K562 (cell line): ENCODE results near the gene DTNA. TPM values are rescaled to one million over a fixed set of nuclear protein-coding genes. Genes with fewer than 3 reads are reported as not detected.

Experiments used
- ATAC-seq: fragments of 200-7000 bp; cut with Tn5 transposase; 3 replicates; pipeline ENCODE4 v1.9.1; 2020; ENCODE audit warnings: moderate library complexity
- BruUV-seq: library from RNA; stranded (reverse); fragments of 400-500 nt; replicated peaks from 2 replicates; lab custom pipeline; 2021; lab: Mats Ljungman, UMichigan
- CTCF ChIA-PET: fragments of 300-600 bp; formaldehyde crosslinking; extraction: SDS; loops from one replicate; lab custom pipeline; 2021; ENCODE audit warnings: low intra/inter-chr PET ratio; lab: Yijun Ruan, JAX
- POLR2A ChIA-PET: fragments of 300-600, 350-650 bp; sonication (Branson Sonifier 250); formaldehyde crosslinking; extraction: SDS; loops from one replicate; lab custom pipeline; 2021; ENCODE audit warnings: antibody characterized with exemption, inconsistent platforms; lab: Yijun Ruan, JAX
- DNase-seq, 4 experiments: peaks; one replicate each; pipeline versions ENCODE4 v3.0.0 to v3.0.0-alpha.2; 2011 to 2018; ENCODE audit warnings: low spot score in 3 of 4, mixed read lengths in 3 of 4; ENCODE audit errors: extremely low read depth in 1 of 4
- FAIRE-seq: peaks from 2 replicates; lab custom pipeline; 2011; peaks lifted over from hg19 to GRCh38; lab: Jason Lieb, UNC
- H2AFZ ChIP-seq: 2 replicates; pipeline ENCODE4 v1.6.0; 2011; ENCODE audit warnings: low read depth, low read length, control low read depth, inconsistent platforms
- H3K27ac ChIP-seq: fragments of 200-600 bp; 3 replicates; pipeline ENCODE4 v1.8.0; 2011; ENCODE audit warnings: low read depth, mild to moderate bottlenecking, control low read depth, inconsistent platforms, low read length, moderate library complexity, mixed read lengths; ENCODE audit errors: extremely low read depth
- H3K27me3 ChIP-seq, 2 experiments: fragments of 300-600 bp in 1 of 2; 2 replicates in 1 of 2; 3 replicates in 1 of 2; pipeline versions ENCODE4 v1.6.0 to v1.8.0; 2011; ENCODE audit warnings: inconsistent platforms in 2 of 2, low read length in 2 of 2, mild to moderate bottlenecking in 1 of 2, mixed read lengths in 1 of 2, moderate library complexity in 1 of 2; ENCODE audit not compliant: control insufficient read depth in 2 of 2, insufficient read depth in 2 of 2
- H3K36me3 ChIP-seq: fragments of 300-600 bp; 3 replicates; pipeline ENCODE4 v1.8.0; 2011; ENCODE audit warnings: mild to moderate bottlenecking, low read length, inconsistent platforms; ENCODE audit not compliant: control insufficient read depth, insufficient read depth
- H3K4me1 ChIP-seq, 2 experiments: fragments of 200-600 bp in 1 of 2; replicated peaks in 1 of 2; 2 replicates in 1 of 2; 3 replicates in 1 of 2; pipeline versions ENCODE4 v1.5.1 to v1.8.0; 2011; ENCODE audit warnings: inconsistent platforms in 2 of 2, low read length in 2 of 2, mild to moderate bottlenecking in 1 of 2, mixed read lengths in 1 of 2, moderate library complexity in 1 of 2; ENCODE audit not compliant: control insufficient read depth in 2 of 2, insufficient read depth in 2 of 2
- H3K4me2 ChIP-seq: 2 replicates; pipeline ENCODE4 v1.6.1; 2011; ENCODE audit warnings: low read length, control low read depth, inconsistent platforms, mixed read lengths; ENCODE audit not compliant: insufficient read depth
- H3K4me3 ChIP-seq: fragments of 200-600 bp; sonication (generic), shearing (Covaris generic); 2 replicates; pipeline ENCODE4 v1.5.1; 2016; ENCODE audit warnings: control low read depth, inconsistent platforms
- H3K79me2 ChIP-seq: fragments of 200-600 bp; 3 replicates; pipeline ENCODE4 v1.8.0; 2011; ENCODE audit warnings: low read length, inconsistent platforms; ENCODE audit not compliant: control insufficient read depth, insufficient read depth
- H3K9ac ChIP-seq, 2 experiments: 2 replicates each; pipeline versions ENCODE4 v1.6.0 to v1.6.1; 2011; ENCODE audit warnings: low read depth in 2 of 2, low read length in 2 of 2, control low read depth in 1 of 2, inconsistent platforms in 1 of 2, mild to moderate bottlenecking in 1 of 2, mixed read lengths in 1 of 2; ENCODE audit not compliant: insufficient read depth in 1 of 2
- H3K9me1 ChIP-seq: one replicate; pipeline ENCODE4 v1.6.0; 2011; ENCODE audit warnings: inconsistent platforms, mild to moderate bottlenecking, low read length, moderate library complexity; ENCODE audit not compliant: control insufficient read depth, insufficient read depth
- H3K9me3 ChIP-seq: replicated peaks from 2 replicates; pipeline ENCODE4 v1.5.1; 2011; ENCODE audit warnings: low read depth, low read length, inconsistent platforms; ENCODE audit not compliant: control insufficient read depth, insufficient read depth
- H4K20me1 ChIP-seq: replicated peaks from 2 replicates; pipeline ENCODE4 v1.6.1; 2011; ENCODE audit warnings: low read length, inconsistent platforms, mixed read lengths; ENCODE audit not compliant: control insufficient read depth, insufficient read depth
- CEBPG ChIP-seq, 3 experiments: fragments of 200-800 bp in 1 of 3; sonication (Bioruptor generic) in 1 of 3; sonication (generic) in 1 of 3; formaldehyde crosslinking in 1 of 3; IDR thresholded peaks in 2 of 3; conservative IDR thresholded peaks in 1 of 3; 2 replicates each; pipeline versions ENCODE4 v1.6.1 to v1.8.0; 2016 to 2022; ENCODE audit warnings: missing compliant biosample characterization in 2 of 3, missing genetic modification characterization in 2 of 3, mild to moderate bottlenecking in 1 of 3, missing genetic modification reagents in 1 of 3
- ERF ChIP-seq: fragments of 450-650 bp; formaldehyde crosslinking; IDR thresholded peaks from 2 replicates; pipeline ENCODE4 v1.4.0; 2020; ENCODE audit warnings: mild to moderate bottlenecking, mixed read lengths
- FOXA1 ChIP-seq: fragments of 450-650 bp; IDR thresholded peaks from 2 replicates; pipeline ENCODE4 v1.6.1; 2016; ENCODE audit warnings: mild to moderate bottlenecking, borderline replicate concordance
- HSF4 ChIP-seq: fragments of 250-450 bp; sonication (Bioruptor Pico); IDR thresholded peaks from 2 replicates; pipeline ENCODE4 v2.1.2; 2022; ENCODE audit warnings: mild to moderate bottlenecking, moderate library complexity, borderline replicate concordance
- ILK ChIP-seq: fragments of 450-650 bp; IDR thresholded peaks from 2 replicates; pipeline ENCODE4 v1.6.1; 2016; ENCODE audit warnings: missing genetic modification characterization, low read depth, mild to moderate bottlenecking, missing compliant biosample characterization, moderate library complexity, borderline replicate concordance
- MBD2 ChIP-seq: sonication (generic); IDR thresholded peaks from 2 replicates; pipeline ENCODE4 v1.6.1; 2016; ENCODE audit warnings: low read depth, borderline replicate concordance
- MTF1 ChIP-seq: fragments of 250-450 bp; sonication (Bioruptor Pico); IDR thresholded peaks from 2 replicates; pipeline ENCODE4 v1.9.0; 2021; ENCODE audit warnings: moderate library complexity, mild to moderate bottlenecking, inconsistent platforms, borderline replicate concordance
- NRF1 ChIP-seq, 2 experiments: fragments of 450-650 bp; IDR thresholded peaks in 1 of 2; conservative IDR thresholded peaks in 1 of 2; 2 replicates each; pipeline ENCODE4 v1.6.1; 2014; ENCODE audit warnings: mild to moderate bottlenecking in 2 of 2
- SP2 ChIP-seq: IDR thresholded peaks from 2 replicates; pipeline ENCODE4 v1.6.1; 2011; ENCODE audit warnings: mild to moderate bottlenecking, low read depth, low read length, moderate library complexity; ENCODE audit not compliant: poor library complexity, severe bottlenecking; ENCODE audit errors: extremely low read depth
- TEAD1 ChIP-seq, 2 experiments: fragments of 450-650 bp in 1 of 2; sonication (generic) in 1 of 2; formaldehyde crosslinking; IDR thresholded peaks; 2 replicates each; pipeline versions ENCODE4 v1.4.0 to v1.8.0; 2020 to 2022; ENCODE audit warnings: mild to moderate bottlenecking in 2 of 2, missing genetic modification reagents in 1 of 2
- ZBTB2 ChIP-seq: fragments of 450-650 bp; IDR thresholded peaks from 2 replicates; pipeline ENCODE4 v1.6.1; 2016; ENCODE audit warnings: antibody characterized with exemption
- ZNF24 ChIP-seq: fragments of 450-650 bp; IDR thresholded peaks from 2 replicates; pipeline ENCODE4 v1.6.1; 2016
- ZNF696 ChIP-seq: fragments of 250-450 bp; sonication (Bioruptor Pico); conservative IDR thresholded peaks from 2 replicates; pipeline ENCODE4 v1.4.0; 2020; ENCODE audit warnings: mild to moderate bottlenecking, moderate library complexity
- WGBS: fragments of 100-300 bp; shearing (Covaris generic); methylation state at CpG from one replicate; pipeline ENCODE4 v1.1.6; 2016; ENCODE audit warnings: low coverage, mixed read lengths; ENCODE audit not compliant: insufficient coverage; ENCODE audit errors: missing lambda C conversion rate; 5-methylcytosine and 5-hydroxymethylcytosine counted together
- in situ Hi-C: fragments of 300-500 bp; cut with MboI; formaldehyde crosslinking; loops from 4 replicates; pipeline ENCODE4 v1.15.0; 2018; ENCODE audit warnings: inconsistent platforms, mixed read lengths
- intact Hi-C: fragments of 100-400 bp; cut with micrococcal nuclease; formaldehyde crosslinking; loops from 2 replicates; pipeline ENCODE4 v1.14.2; 2022
- polyA plus RNA-seq, 8 experiments: library from polyadenylated mRNA; depleted of rRNA in 4 of 8; stranded (reverse) in 5 of 8; unstranded in 3 of 8; fragments of >200 nt; fragmentation: Nextera tagmentation in 2 of 8; fragmentation: Illumina TruSeq in 1 of 8; extraction: Ambion mirVana in 2 of 8; extraction: Trizol in 1 of 8; gene quantifications; 2 replicates each; pipeline versions ENCODE4 v1.2.1 to v1.2.3, GENCODE V29; 2011 to 2014; ENCODE audit warnings: inconsistent platforms in 1 of 8, missing spikeins in 1 of 8
- total RNA-seq, 7 experiments: library from RNA; depleted of rRNA in 6 of 7; stranded (reverse); fragments of >200 nt in 6 of 7; fragmentation: Illumina TruSeq in 2 of 7; extraction: Trizol in 2 of 7; gene quantifications; 2 replicates each; pipeline versions ENCODE4 v1.2.1 to v1.2.3, GENCODE V29; 2011 to 2021; ENCODE audit warnings: low replicate concordance in 1 of 7

DTNA gene
- total and polyA plus RNA-seq, 9 of the 15 experiments (the other 6 are each of a cell fraction or from before 2014, with no cell fraction given): 0.07 to 2.4 (median 0.22) TPM; not detected in 2

GRCh38 chr18:34909637-34910364 lies 199.7 kb downstream of the DTNA start:
- FAIRE-seq (no peak), ATAC-seq (no peak), DNase-seq (no peak)
- no peak overlapping the region for H3K4me2 ChIP-seq
- WGBS: 7% methylated on average over 4 of the region's 4 CpGs
- in situ Hi-C loops: no loop called here
- no peaks in the 10 kb centered on the region for H3K4me1 ChIP-seq
- no TSS peak for BruUV-seq
- H3K9me1 ChIP-seq: no peaks in the 10 kb centered on the region
- H3K79me2 ChIP-seq: no peaks in the 10 kb centered on the region
- ChIA-PET POLR2A (no interaction called here), CTCF (no interaction called here)
- no peak overlapping the region for H3K4me3 ChIP-seq
- intact Hi-C loops: no loop called here
- H3K27ac ChIP-seq: no peak overlapping the region
- TF ChIP-seq CEBPG (CRISPR knock-in tag; IDR thresholded peaks at IDR 0.05) (no peak), CEBPG (tag; conservative IDR thresholded peaks at IDR 0.05 in 1 of 2, IDR thresholded peaks at IDR 0.05 in 1 of 2) (peak in 1 of 2 experiments; percentile 43; a peak in 1 of 4 replicates), HSF4 (CRISPR knock-in tag) (no peak)
- no peak overlapping the region for H3K9ac ChIP-seq
- no peak overlapping the region for H2AFZ ChIP-seq
- H3K36me3 ChIP-seq: no peaks in the 10 kb centered on the region
- no peaks in the 10 kb centered on the region for H4K20me1 ChIP-seq
- no peaks in the 10 kb centered on the region for H3K9me3 ChIP-seq
- H3K27me3 ChIP-seq: no peaks in the 10 kb centered on the region

- BruUV-seq: no TSS peak
- intact Hi-C loops (no loop called here), in situ Hi-C loops (no loop called here)
- FAIRE-seq (no peak), ATAC-seq (no peak), DNase-seq (no peak)
- Histone ChIP-seq H3K4me3 (no peak overlapping the region), H3K4me1 (no peaks in the 10 kb centered on the region), H3K9me3 (no peaks in the 10 kb centered on the region), H3K9ac (no peak overlapping the region), H2AFZ (no peak overlapping the region), H3K4me2 (no peak overlapping the region), H3K36me3 (no peaks in the 10 kb centered on the region), H3K27ac (no peak overlapping the region), H4K20me1 (no peaks in the 10 kb centered on the region), H3K9me1 (no peaks in the 10 kb centered on the region), H3K27me3 (no peaks in the 10 kb centered on the region), H3K79me2 (no peaks in the 10 kb centered on the region)
- 0% methylated on average over 2 of the region's 2 CpGs for WGBS
- POLR2A ChIA-PET: interaction anchor here (0.6 kb wide), 1 partner anchor 8 kb away, joined by 3 read pairs; no protein-coding TSS in a partner anchor
- CTCF ChIA-PET: interaction anchor here (0.6 kb wide), 1 partner anchor 1639 kb away, joined by 3 read pairs; no protein-coding TSS in a partner anchor
- TF ChIP-seq ZNF696 (CRISPR knock-in tag) (no peak), FOXA1 (no peak), TEAD1 (CRISPR knock-in tag; IDR thresholded peaks at IDR 0.05) (no peak), NRF1 (conservative IDR thresholded peaks at IDR 0.05 in 1 of 2, IDR thresholded peaks at IDR 0.05 in 1 of 2) (no peak), MTF1 (CRISPR knock-in tag) (no peak), ZBTB2 (no peak), ILK (tag) (no peak), ERF (CRISPR knock-in tag) (no peak), SP2 (no peak), MBD2 (no peak), ZNF24 (no peak)
Measured at GRCh38 chr18:34911081-34911480, 201.0 kb downstream of the DTNA start.
